Measurements from ENCODE around the gene NME1.
"Not testable (repeated sequence)": the region's sequence is repeated elsewhere in the genome, so short reads cannot be mapped to it uniquely, and the experiment has no call there.

NME1 gene

GRCh38 chr17:51153210-51154072 lies at the start of gene NME1:
TSS of gene NME1 (plus strand) at chr17:51153559. CDS start at chr17:51155655, 2,096 bp downstream.
- peak within 1 kb of the TSS; percentile 79 for H3K4me3 ChIP-seq (ENCODE audit: low read length)
- H3K9me3 ChIP-seq (ENCODE audit: low read length), result no peaks in the 10 kb centered on the region
- no peaks in the 10 kb centered on the region for H3K27me3 ChIP-seq (ENCODE audit: insufficient read depth, low read length)
- H3K4me1 ChIP-seq (ENCODE audit: insufficient read depth, low read length), result peaks cover 10% of the 10 kb centered on the region
- H3K36me3 ChIP-seq (ENCODE audit: insufficient read depth, low read length), result peaks cover 29% of the 10 kb centered on the region
- H2AFZ ChIP-seq (ENCODE audit: low read depth, low read length), result peak within 1 kb of the TSS; percentile 98

- Histone ChIP-seq H3K36me3 (ENCODE audit: insufficient read depth, low read length) (no peaks in the 10 kb centered on the region), H3K4me1 (ENCODE audit: insufficient read depth, low read length) (no peaks in the 10 kb centered on the region), H2AFZ (ENCODE audit: low read depth, low read length) (no peak overlapping the region), H3K4me3 (ENCODE audit: low read length) (no peak overlapping the region), H3K27me3 (ENCODE audit: insufficient read depth, low read length) (no peaks in the 10 kb centered on the region), H3K9me3 (ENCODE audit: low read length) (no peaks in the 10 kb centered on the region)
These were observed 45.6 kb upstream of the NME1 start for GRCh38 chr17:51107778-51108177.

- not testable (repeated sequence) for H3K4me1 ChIP-seq (ENCODE audit: insufficient read depth, low read length); H2AFZ ChIP-seq (ENCODE audit: low read depth, low read length); H3K4me3 ChIP-seq (ENCODE audit: low read length); H3K36me3 ChIP-seq (ENCODE audit: insufficient read depth, low read length); H3K27me3 ChIP-seq (ENCODE audit: insufficient read depth, low read length); H3K9me3 ChIP-seq (ENCODE audit: low read length)
These were observed 40.8 kb upstream of the NME1 start for GRCh38 chr17:51112303-51113222.

GRCh38 chr17:51115179-51115578 lies 38.2 kb upstream of the NME1 start:
- peaks cover 13% of the 10 kb centered on the region for H3K4me1 ChIP-seq (ENCODE audit: insufficient read depth, low read length)
- H3K36me3 ChIP-seq (ENCODE audit: insufficient read depth, low read length), result no peaks in the 10 kb centered on the region
- no peaks in the 10 kb centered on the region for H3K9me3 ChIP-seq (ENCODE audit: low read length)
- H3K27me3 ChIP-seq (ENCODE audit: insufficient read depth, low read length), result no peaks in the 10 kb centered on the region
- no peak overlapping the region for H3K4me3 ChIP-seq (ENCODE audit: low read length)
- H2AFZ ChIP-seq (ENCODE audit: low read depth, low read length), result no peak overlapping the region

GRCh38 chr17:51118330-51119195 lies 34.8 kb upstream of the NME1 start:
- Histone ChIP-seq H3K36me3 (ENCODE audit: insufficient read depth, low read length) (no peaks in the 10 kb centered on the region), H3K27me3 (ENCODE audit: insufficient read depth, low read length) (no peaks in the 10 kb centered on the region), H3K9me3 (ENCODE audit: low read length) (no peaks in the 10 kb centered on the region), H3K4me1 (ENCODE audit: insufficient read depth, low read length) (peaks cover 22% of the 10 kb centered on the region), H2AFZ (ENCODE audit: low read depth, low read length) (no peak overlapping the region), H3K4me3 (ENCODE audit: low read length) (peak overlapping the region; percentile 87)

GRCh38 chr17:51119415-51120356 lies 33.7 kb upstream of the NME1 start:
- no peaks in the 10 kb centered on the region for H3K9me3 ChIP-seq (ENCODE audit: low read length)
- H2AFZ ChIP-seq (ENCODE audit: low read depth, low read length), result peak overlapping the region; percentile 70
- no peaks in the 10 kb centered on the region for H3K27me3 ChIP-seq (ENCODE audit: insufficient read depth, low read length)
- peak overlapping the region; percentile 87 for H3K4me3 ChIP-seq (ENCODE audit: low read length)
- H3K36me3 ChIP-seq (ENCODE audit: insufficient read depth, low read length), result no peaks in the 10 kb centered on the region
- H3K4me1 ChIP-seq (ENCODE audit: insufficient read depth, low read length), result peaks cover 22% of the 10 kb centered on the region

GRCh38 chr17:51120357-51120738 lies 33.0 kb upstream of the NME1 start:
- H3K27me3 ChIP-seq (ENCODE audit: insufficient read depth, low read length), result no peaks in the 10 kb centered on the region

GRCh38 chr17:51120739-51121619 lies 32.4 kb upstream of the NME1 start, which contains the start of gene SPAG9:
TSS of gene SPAG9 (minus strand) at chr17:51120868. CDS start at chr17:51120656, 212 bp downstream.
- Histone ChIP-seq H3K27me3 (ENCODE audit: insufficient read depth, low read length) (no peaks in the 10 kb centered on the region), H3K9me3 (ENCODE audit: low read length) (no peaks in the 10 kb centered on the region), H3K4me3 (ENCODE audit: low read length) (peak within 1 kb of the TSS; percentile 87), H3K36me3 (ENCODE audit: insufficient read depth, low read length) (no peaks in the 10 kb centered on the region), H3K4me1 (ENCODE audit: insufficient read depth, low read length) (peaks cover 22% of the 10 kb centered on the region), H2AFZ (ENCODE audit: low read depth, low read length) (peak within 1 kb of the TSS; percentile 70)

More at GRCh38 chr17:51120357-51120738, 33.0 kb upstream of the NME1 start:
- H3K9me3 ChIP-seq (ENCODE audit: low read length), result no peaks in the 10 kb centered on the region
- peaks cover 22% of the 10 kb centered on the region for H3K4me1 ChIP-seq (ENCODE audit: insufficient read depth, low read length)
- peak overlapping the region; percentile 87 for H3K4me3 ChIP-seq (ENCODE audit: low read length)
- H2AFZ ChIP-seq (ENCODE audit: low read depth, low read length), result peak overlapping the region; percentile 70
- no peaks in the 10 kb centered on the region for H3K36me3 ChIP-seq (ENCODE audit: insufficient read depth, low read length)

GRCh38 chr17:51121620-51122472 lies 31.5 kb upstream of the NME1 start:
- Histone ChIP-seq H3K4me1 (ENCODE audit: insufficient read depth, low read length) (peaks cover 22% of the 10 kb centered on the region), H3K36me3 (ENCODE audit: insufficient read depth, low read length) (no peaks in the 10 kb centered on the region), H3K27me3 (ENCODE audit: insufficient read depth, low read length) (no peaks in the 10 kb centered on the region), H3K4me3 (ENCODE audit: low read length) (peak overlapping the region; percentile 72), H3K9me3 (ENCODE audit: low read length) (no peaks in the 10 kb centered on the region), H2AFZ (ENCODE audit: low read depth, low read length) (peak overlapping the region; percentile 39)

- H2AFZ ChIP-seq (ENCODE audit: low read depth, low read length); H3K27me3 ChIP-seq (ENCODE audit: insufficient read depth, low read length); H3K36me3 ChIP-seq (ENCODE audit: insufficient read depth, low read length); H3K9me3 ChIP-seq (ENCODE audit: low read length); H3K4me3 ChIP-seq (ENCODE audit: low read length): not testable (repeated sequence)
- H3K4me1 ChIP-seq (ENCODE audit: insufficient read depth, low read length), result peaks cover 22% of the 10 kb centered on the region
These were observed 30.8 kb upstream of the NME1 start for GRCh38 chr17:51122473-51123115.
